Astrocyte (in vitro differentiated cells and primary cell): ENCODE results near the gene EGLN1. TPM values are rescaled to one million over a fixed set of nuclear protein-coding genes. Genes with fewer than 3 reads are reported as not detected.

Experiments
- DNase-seq: peaks from one replicate; pipeline ENCODE4 v3.0.0-alpha.2; 2010; ENCODE audit warnings: low read depth
- FAIRE-seq: peaks from 2 replicates; lab custom pipeline; 2011; peaks lifted over from hg19 to GRCh38; lab: Jason Lieb, UNC
- H2AFZ ChIP-seq: 2 replicates; pipeline ENCODE4 v1.6.0; 2012; ENCODE audit warnings: low read depth, low read length, inconsistent platforms
- H3K27ac ChIP-seq: 2 replicates; pipeline ENCODE4 v1.5.1; 2011; ENCODE audit warnings: low read depth, low read length, inconsistent platforms
- H3K27me3 ChIP-seq: 2 replicates; pipeline ENCODE4 v1.6.0; 2011; ENCODE audit warnings: low read length, inconsistent platforms; ENCODE audit not compliant: insufficient read depth
- H3K36me3 ChIP-seq: 2 replicates; pipeline ENCODE4 v1.5.1; 2011; ENCODE audit warnings: low read length, inconsistent platforms; ENCODE audit not compliant: insufficient read depth
- H3K4me1 ChIP-seq: 2 replicates; pipeline ENCODE4 v1.5.1; 2011; ENCODE audit warnings: low read length, inconsistent platforms; ENCODE audit not compliant: insufficient read depth
- H3K4me2 ChIP-seq: 2 replicates; pipeline ENCODE4 v1.6.0; 2012; ENCODE audit warnings: low read length, inconsistent platforms
- H3K4me3 ChIP-seq: 2 replicates; pipeline ENCODE4 v1.5.1; 2011; ENCODE audit warnings: low read depth, mild to moderate bottlenecking, low read length, inconsistent platforms; ENCODE audit not compliant: insufficient read depth
- H3K79me2 ChIP-seq: 2 replicates; pipeline ENCODE4 v1.6.0; 2012; ENCODE audit warnings: mild to moderate bottlenecking, low read length, inconsistent platforms; ENCODE audit not compliant: insufficient read depth
- H3K9ac ChIP-seq: 2 replicates; pipeline ENCODE4 v1.6.0; 2012; ENCODE audit warnings: mild to moderate bottlenecking, low read length, inconsistent platforms
- H3K9me3 ChIP-seq: 2 replicates; pipeline ENCODE4 v1.5.1; 2012; ENCODE audit warnings: low read depth, mild to moderate bottlenecking, low read length, inconsistent platforms; ENCODE audit not compliant: insufficient read depth
- H4K20me1 ChIP-seq: 2 replicates; pipeline ENCODE4 v1.6.0; 2012; ENCODE audit warnings: low read length, inconsistent platforms; ENCODE audit not compliant: insufficient read depth
- H3K27ac Mint-ChIP-seq: one replicate; pipeline ENCODE4 v1.8.0; 2021; ENCODE audit warnings: mild to moderate bottlenecking, mixed read lengths; ENCODE audit not compliant: unreplicated experiment
- H3K27me3 Mint-ChIP-seq: one replicate; pipeline ENCODE4 v1.8.0; 2021; ENCODE audit warnings: low read depth, mixed read lengths; ENCODE audit not compliant: unreplicated experiment
- H3K36me3 Mint-ChIP-seq: one replicate; pipeline ENCODE4 v1.8.0; 2021; ENCODE audit warnings: low read depth, mixed read lengths; ENCODE audit not compliant: unreplicated experiment
- H3K4me1 Mint-ChIP-seq: one replicate; pipeline ENCODE4 v1.8.0; 2021; ENCODE audit warnings: low read depth, mixed read lengths; ENCODE audit not compliant: unreplicated experiment
- H3K4me3 Mint-ChIP-seq: one replicate; pipeline ENCODE4 v1.8.0; 2021; ENCODE audit warnings: mild to moderate bottlenecking, moderate library complexity, mixed read lengths; ENCODE audit not compliant: unreplicated experiment
- H3K9me3 Mint-ChIP-seq: one replicate; pipeline ENCODE4 v1.8.0; 2021; ENCODE audit warnings: mild to moderate bottlenecking, mixed read lengths; ENCODE audit not compliant: unreplicated experiment
- CTCF ChIP-seq: IDR thresholded peaks from 2 replicates; pipeline ENCODE4 v1.5.1; 2011; ENCODE audit warnings: low read depth, mild to moderate bottlenecking, inconsistent platforms, low read length, moderate library complexity; ENCODE audit not compliant: insufficient read depth
- EZH2 ChIP-seq: IDR thresholded peaks from 2 replicates; pipeline ENCODE4 v1.6.1; 2012; ENCODE audit warnings: mild to moderate bottlenecking, low read length, inconsistent platforms; ENCODE audit not compliant: insufficient read depth
- total RNA-seq: library from RNA; stranded (reverse); gene quantifications from 2 replicates; pipeline ENCODE4 v1.2.1, GENCODE V29; 2021

Gene EGLN1
- total RNA-seq, 1 donor from 2014 or later, result 34.5 TPM

- Histone ChIP-seq H3K4me3 (peak overlapping the region; percentile 20), H2AFZ (no peak overlapping the region), H3K9ac (no peak overlapping the region), H3K79me2 (peaks cover 61% of the 10 kb centered on the region), H3K27ac (no peak overlapping the region), H3K9me3 (no peaks in the 10 kb centered on the region), H3K27me3 (no peaks in the 10 kb centered on the region), H3K4me1 (peaks cover 31% of the 10 kb centered on the region), H3K4me2 (peak overlapping the region; percentile 96), H4K20me1 (peaks cover 54% of the 10 kb centered on the region), H3K36me3 (no peaks in the 10 kb centered on the region)
- Mint-ChIP-seq H3K4me1 (peaks cover 24% of the 10 kb centered on the region), H3K27ac (no peak overlapping the region), H3K36me3 (peaks cover 3% of the 10 kb centered on the region), H3K4me3 (peak overlapping the region; percentile 97), H3K9me3 (no peaks in the 10 kb centered on the region), H3K27me3 (no peaks in the 10 kb centered on the region)
- FAIRE-seq (no peak), DNase-seq (no peak)
- no peak for TF ChIP-seq EZH2
- TF ChIP-seq CTCF, result no peak
Measured at GRCh38 chr1:231332761-231333160, 89.3 kb downstream of the EGLN1 start.

GRCh38 chr1:231329483-231329882 is 92.6 kb downstream of the EGLN1 start:
- no peaks in the 10 kb centered on the region for H3K27me3 Mint-ChIP-seq
- H4K20me1 ChIP-seq, result peaks cover 27% of the 10 kb centered on the region
- no peaks in the 10 kb centered on the region for H3K36me3 ChIP-seq
- no peaks in the 10 kb centered on the region for H3K9me3 ChIP-seq
- no peak overlapping the region for H3K4me3 ChIP-seq
- H3K27ac ChIP-seq, result no peak overlapping the region
- no peaks in the 10 kb centered on the region for H3K27me3 ChIP-seq
- TF ChIP-seq EZH2 (no peak), CTCF (no peak)
- peaks cover 4% of the 10 kb centered on the region for H3K4me1 Mint-ChIP-seq
- H3K36me3 Mint-ChIP-seq, result peaks cover 3% of the 10 kb centered on the region
- no peaks in the 10 kb centered on the region for H3K9me3 Mint-ChIP-seq
- no peak overlapping the region for H3K9ac ChIP-seq
- DNase-seq (no peak), FAIRE-seq (no peak)
- H3K4me3 Mint-ChIP-seq, result no peak overlapping the region
- H2AFZ ChIP-seq, result no peak overlapping the region
- peaks cover 30% of the 10 kb centered on the region for H3K79me2 ChIP-seq
- peaks cover 7% of the 10 kb centered on the region for H3K4me1 ChIP-seq
- H3K27ac Mint-ChIP-seq, result no peak overlapping the region
- H3K4me2 ChIP-seq, result no peak overlapping the region

GRCh38 chr1:231327617-231328016 is 94.5 kb downstream of the EGLN1 start:
- no peak for TF ChIP-seq EZH2
- TF ChIP-seq CTCF, result no peak
- Histone ChIP-seq H3K4me2 (no peak overlapping the region), H3K4me3 (no peak overlapping the region), H3K27ac (no peak overlapping the region), H3K36me3 (no peaks in the 10 kb centered on the region), H2AFZ (no peak overlapping the region), H3K9ac (no peak overlapping the region), H3K9me3 (no peaks in the 10 kb centered on the region), H3K27me3 (no peaks in the 10 kb centered on the region), H3K4me1 (peaks cover 8% of the 10 kb centered on the region), H4K20me1 (peaks cover 8% of the 10 kb centered on the region), H3K79me2 (peaks cover 11% of the 10 kb centered on the region)
- H3K9me3 Mint-ChIP-seq, result no peaks in the 10 kb centered on the region
- no peaks in the 10 kb centered on the region for H3K27me3 Mint-ChIP-seq
- H3K4me3 Mint-ChIP-seq, result no peak overlapping the region
- H3K4me1 Mint-ChIP-seq, result peaks cover 2% of the 10 kb centered on the region
- FAIRE-seq (no peak), DNase-seq (no peak)
- H3K27ac Mint-ChIP-seq, result no peak overlapping the region
- H3K36me3 Mint-ChIP-seq, result peaks cover 3% of the 10 kb centered on the region
